H1 (cell line): ENCODE data around the gene TMEM178B. TPM values are rescaled to one million over a fixed set of nuclear protein-coding genes. Genes with fewer than 3 reads are reported as not detected.

Experiments
- CTCF ChIP-seq, 3 experiments: IDR thresholded peaks; 1 replicate in 2 of 3; 2 replicates in 1 of 3; pipeline versions ENCODE4 v1.5.1 to v1.6.1; 2011; ENCODE audit warnings: low read length in 3 of 3, mild to moderate bottlenecking in 3 of 3, inconsistent platforms in 2 of 3, low read depth in 1 of 3, moderate library complexity in 1 of 3; ENCODE audit not compliant: insufficient read depth in 1 of 3; ENCODE audit errors: control extremely low read depth in 1 of 3
- polyA plus RNA-seq, 7 experiments: library from polyadenylated mRNA; depleted of rRNA in 3 of 7; stranded (reverse) in 5 of 7; unstranded in 2 of 7; fragments of >200 nt in 5 of 7; fragments of 200-250 nt in 2 of 7; gene quantifications; 1 replicate in 5 of 7; 2 replicates in 1 of 7; 4 replicates in 1 of 7; pipeline versions ENCODE4 v1.2.1 to v1.2.3, GENCODE V29; 2011 to 2013; ENCODE audit warnings: missing spikeins in 2 of 7, mixed read lengths in 2 of 7
- total RNA-seq: library from RNA; stranded (reverse); fragmentation: NEBNext Ultra II Directional; extraction: Animal tissue kit (Norgen Biotek cat#: 25700); gene quantifications from 2 replicates; pipeline ENCODE4 v1.2.1, GENCODE V29; 2021

TMEM178B gene
- total and polyA plus RNA-seq, 2 of the 8 experiments (the other 6 are each of a cell fraction or from before 2014, with no cell fraction given), result 5.3 to 18.1 TPM

GRCh38 chr7:141042222-141043193, 31.4 kb upstream of the TMEM178B start (continued):
- no peak for TF ChIP-seq CTCF (IDR thresholded peaks at IDR 0.05; ENCODE audit: control extremely low read depth in 1 of 3, insufficient read depth in 1 of 3, low read depth in 1 of 3, low read length in 3 of 3)
